Uterus (tissue), 2 donors: ENCODE measurements around the gene SLC22A5.

Source experiments
- CTCF ChIP-seq, 4 experiments: fragments of 200-600 bp in 2 of 4; fragments of 450-650 bp in 2 of 4; sonication (generic) in 2 of 4; IDR thresholded peaks; one replicate each; pipeline ENCODE4 v1.5.1; 2016 to 2019; ENCODE audit warnings: antibody characterized with exemption in 4 of 4, mild to moderate bottlenecking in 2 of 4, moderate library complexity in 1 of 4
- POLR2A ChIP-seq, 2 donors: fragments of 450-650 bp; IDR thresholded peaks; one replicate each; pipeline ENCODE4 v1.6.1; 2016; ENCODE audit warnings: antibody characterized with exemption in 2 of 2, mild to moderate bottlenecking in 1 of 2, moderate library complexity in 1 of 2

- TF ChIP-seq POLR2A (IDR thresholded peaks at IDR 0.05) (no peak), CTCF (IDR thresholded peaks at IDR 0.05) (no peak)
Observed at GRCh38 chr5:132438917-132439316, 69.4 kb downstream of the SLC22A5 start.
